HCT116 (cell line): ENCODE measurements around the gene PTPN13. TPM values are rescaled to one million over a fixed set of nuclear protein-coding genes. Genes with fewer than 3 reads are reported as not detected.

Source experiments
- ATAC-seq: fragments of 200-7000 bp; cut with Tn5 transposase; 2 replicates; pipeline ENCODE4 v1.9.1; 2020; ENCODE audit warnings: mild to moderate bottlenecking, moderate library complexity
- BruUV-seq: library from RNA; stranded (reverse); fragments of 400-500 nt; replicated peaks from 2 replicates; lab custom pipeline; 2021; lab: Mats Ljungman, UMichigan
- CTCF ChIA-PET: fragments of 300-600 bp; sonication (Branson Sonifier 250); formaldehyde crosslinking; loops from one replicate; lab custom pipeline; 2021; ENCODE audit warnings: antibody characterized with exemption; lab: Charles Lee
- POLR2A ChIA-PET: fragments of 300-600, 350-600 bp; sonication (Branson Sonifier 250); formaldehyde crosslinking; loops from one replicate; lab custom pipeline; 2021; ENCODE audit warnings: antibody characterized with exemption; lab: Charles Lee
- RAD21 ChIA-PET, 2 experiments: fragments of 300-600 bp; sonication (Branson Sonifier 250); formaldehyde crosslinking; loops; one replicate each; lab custom pipeline; 2023; ENCODE audit warnings: low total read pairs in 2 of 2; ENCODE audit not compliant: uncharacterized antibody in 2 of 2, unreplicated experiment in 2 of 2, low non-redundant PET in 1 of 2; lab: Charles Lee
- DNase-seq: peaks from one replicate; pipeline ENCODE4 v3.0.0-alpha.2; 2010; ENCODE audit warnings: low read depth, low spot score
- H2AFZ ChIP-seq: fragments of 200-600 bp; shearing (Covaris generic), sonication (generic); 2 replicates; pipeline ENCODE4 v1.6.1; 2017; ENCODE audit warnings: low read depth, mixed run types, mixed read lengths, antibody characterized with exemption, low read length; ENCODE audit not compliant: poor library complexity, severe bottlenecking
- H3K27ac ChIP-seq: 2 replicates; pipeline ENCODE4 v1.5.1; 2012; ENCODE audit warnings: low read depth, low read length
- H3K27me3 ChIP-seq: fragments of 200-600 bp; sonication (generic); 2 replicates; pipeline ENCODE4 v1.6.1; 2016; ENCODE audit warnings: mixed run types, low read length, mixed read lengths; ENCODE audit not compliant: insufficient read depth
- H3K36me3 ChIP-seq, 2 experiments: fragments of 200-500 bp in 1 of 2; fragments of 200-600 bp in 1 of 2; sonication (Bioruptor generic) in 1 of 2; sonication (generic) in 1 of 2; 2 replicates each; pipeline versions ENCODE4 v1.5.1 to v1.6.1; 2014 to 2016; ENCODE audit warnings: low read length in 2 of 2, inconsistent platforms in 1 of 2, mixed read lengths in 1 of 2, mixed run types in 1 of 2; ENCODE audit not compliant: insufficient read depth in 2 of 2, control insufficient read depth in 1 of 2
- H3K4me1 ChIP-seq, 2 experiments: fragments of 200-600 bp in 1 of 2; sonication (generic) in 1 of 2; 2 replicates each; pipeline versions ENCODE4 v1.5.1 to v1.6.1; 2012 to 2017; ENCODE audit warnings: low read length in 2 of 2, inconsistent platforms in 1 of 2, mild to moderate bottlenecking in 1 of 2, mixed read lengths in 1 of 2, mixed run types in 1 of 2, moderate library complexity in 1 of 2; ENCODE audit not compliant: insufficient read depth in 2 of 2, control insufficient read depth in 1 of 2
- H3K4me2 ChIP-seq: fragments of 200-600 bp; sonication (generic); 2 replicates; pipeline ENCODE4 v1.6.1; 2017; ENCODE audit warnings: mixed run types, low read length, mixed read lengths
- H3K4me3 ChIP-seq, 2 experiments: fragments of 200-600 bp in 1 of 2; sonication (generic) in 1 of 2; replicated peaks in 1 of 2; 2 replicates each; pipeline ENCODE4 v1.5.1; 2011 to 2016; ENCODE audit warnings: low read length in 2 of 2, control low read depth in 1 of 2, low read depth in 1 of 2, mild to moderate bottlenecking in 1 of 2, mixed read lengths in 1 of 2, mixed run types in 1 of 2
- H3K79me2 ChIP-seq: fragments of 200-600 bp; sonication (generic); 2 replicates; pipeline ENCODE4 v1.6.1; 2017; ENCODE audit warnings: mild to moderate bottlenecking, mixed run types, low read length, moderate library complexity, mixed read lengths; ENCODE audit not compliant: insufficient read depth
- H3K9ac ChIP-seq: fragments of 200-600 bp; sonication (generic); 2 replicates; pipeline ENCODE4 v1.6.1; 2016; ENCODE audit warnings: low read length, mixed read lengths
- H3K9me2 ChIP-seq: fragments of 200-600 bp; sonication (generic), shearing (Covaris generic); 2 replicates; pipeline ENCODE4 v1.6.1; 2017; ENCODE audit warnings: mixed run types, mild to moderate bottlenecking, moderate library complexity; ENCODE audit not compliant: insufficient read depth
- H3K9me3 ChIP-seq, 2 experiments: fragments of 200-500 bp in 1 of 2; fragments of 200-600 bp in 1 of 2; sonication (Bioruptor generic) in 1 of 2; sonication (generic) in 1 of 2; 2 replicates each; pipeline ENCODE4 v1.6.1; 2014 to 2017; ENCODE audit warnings: low read length in 2 of 2, mixed read lengths in 2 of 2, inconsistent platforms in 1 of 2, low read depth in 1 of 2, mild to moderate bottlenecking in 1 of 2, mixed run types in 1 of 2, moderate library complexity in 1 of 2; ENCODE audit not compliant: control insufficient read depth in 1 of 2, insufficient read depth in 1 of 2
- H4K20me1 ChIP-seq: fragments of 200-600 bp; sonication (generic), shearing (Covaris generic); 2 replicates; pipeline ENCODE4 v1.6.1; 2017; ENCODE audit warnings: mixed run types, mild to moderate bottlenecking, moderate library complexity; ENCODE audit not compliant: insufficient read depth
- EGR1 ChIP-seq: IDR thresholded peaks from 2 replicates; pipeline ENCODE4 v1.6.1; 2012; ENCODE audit warnings: low read depth
- ELF1 ChIP-seq: IDR thresholded peaks from 2 replicates; pipeline ENCODE4 v1.6.1; 2012; ENCODE audit warnings: low read depth, borderline replicate concordance
- EZH2 ChIP-seq: fragments of 200-600 bp; sonication (generic); IDR thresholded peaks from 2 replicates; pipeline ENCODE4 v1.6.1; 2017; ENCODE audit warnings: antibody characterized with exemption, mixed run types
- FOSL1 ChIP-seq: IDR thresholded peaks from 2 replicates; pipeline ENCODE4 v1.6.1; 2012; ENCODE audit warnings: low read depth
- JUND ChIP-seq: IDR thresholded peaks from 2 replicates; pipeline ENCODE4 v1.6.1; 2012
- MAX ChIP-seq: IDR thresholded peaks from 2 replicates; pipeline ENCODE4 v1.6.1; 2012
- POLR2A ChIP-seq: IDR thresholded peaks from 2 replicates; pipeline ENCODE4 v1.7.0; 2011; ENCODE audit warnings: borderline replicate concordance; ENCODE audit not compliant: insufficient read depth, insufficient read length; ENCODE audit errors: extremely low read depth
- POLR2AphosphoS5 ChIP-seq: IDR thresholded peaks from 2 replicates; pipeline ENCODE4 v1.6.1; 2011; ENCODE audit warnings: mild to moderate bottlenecking, low read depth, low read length, moderate library complexity
- SIN3A ChIP-seq: IDR thresholded peaks from 2 replicates; pipeline ENCODE4 v1.6.1; 2012; ENCODE audit warnings: low read depth
- SP1 ChIP-seq: IDR thresholded peaks from 2 replicates; pipeline ENCODE4 v1.6.1; 2012; ENCODE audit warnings: low read depth
- SRF ChIP-seq: IDR thresholded peaks from 2 replicates; pipeline ENCODE4 v1.6.1; 2012; ENCODE audit warnings: low read depth
- TCF7L2 ChIP-seq: IDR thresholded peaks from 2 replicates; pipeline ENCODE4 v1.7.0; 2011; ENCODE audit warnings: borderline replicate concordance, inconsistent platforms; ENCODE audit not compliant: insufficient read depth, insufficient read length; ENCODE audit errors: extremely low read depth
- YY1 ChIP-seq: IDR thresholded peaks from 2 replicates; pipeline ENCODE4 v1.6.1; 2011; ENCODE audit warnings: low read length, low read depth, moderate library complexity, mild to moderate bottlenecking; ENCODE audit not compliant: insufficient replicate concordance; ENCODE audit errors: extremely low read depth
- ZFX ChIP-seq: fragments of 450-650 bp; IDR thresholded peaks from 2 replicates; pipeline ENCODE4 v1.6.1; 2017
- ZNF274 ChIP-seq: fragments of 200-500 bp; sonication (Bioruptor generic); IDR thresholded peaks from 2 replicates; pipeline ENCODE4 v1.6.1; 2014; ENCODE audit warnings: mild to moderate bottlenecking, low read depth, low read length, inconsistent platforms
- intact Hi-C: fragments of 100-400 bp; cut with micrococcal nuclease; formaldehyde crosslinking; loops from 2 replicates; pipeline ENCODE4 v1.10.0; 2022
- total RNA-seq: library from RNA; stranded (reverse); gene quantifications from one replicate; pipeline ENCODE4 v1.2.1, GENCODE V29; 2021; ENCODE audit not compliant: unreplicated experiment

The PTPN13 gene
- total RNA-seq, 1 experiment from 2014 or later, result 14.6 TPM

- ChIA-PET POLR2A (no interaction called here), RAD21 (no interaction called here), CTCF (no interaction called here)
- H3K4me1 ChIP-seq, result no peaks in the 10 kb centered on the region
- 0 out of 4 replicates have a peak, but pooled peaks cover 0 to 6% of the 10 kb centered on the region in 2 experiments for H3K9me3 ChIP-seq
- no peaks in the 10 kb centered on the region for H3K36me3 ChIP-seq
- no peak for DNase-seq
- no peaks in the 10 kb centered on the region for H3K79me2 ChIP-seq
- no peak overlapping the region for H3K4me2 ChIP-seq
- H2AFZ ChIP-seq, result no peak overlapping the region
- no peak overlapping the region for H3K27ac ChIP-seq
- no peaks in the 10 kb centered on the region for H3K27me3 ChIP-seq
- no peaks in the 10 kb centered on the region for H4K20me1 ChIP-seq
- no TSS peak for BruUV-seq
- no peak overlapping the region for H3K9ac ChIP-seq
- no peaks in the 10 kb centered on the region for H3K9me2 ChIP-seq
- intact Hi-C loops, result no loop called here
- ATAC-seq, result no peak
- H3K4me3 ChIP-seq, result no peak overlapping the region
- TF ChIP-seq SIN3A, result no peak
- no peak for TF ChIP-seq YY1
- TF ChIP-seq ZNF274, result no peak
- TF ChIP-seq EGR1, result no peak
- TF ChIP-seq TCF7L2, result no peak
- TF ChIP-seq JUND, result no peak
- no peak for TF ChIP-seq SRF
- no peak for TF ChIP-seq SP1
- no peak for TF ChIP-seq POLR2AphosphoS5
- no peak for TF ChIP-seq FOSL1
- TF ChIP-seq ELF1, result no peak
- TF ChIP-seq MAX, result no peak
- TF ChIP-seq POLR2A, result no peak
- no peak for TF ChIP-seq ZFX
- TF ChIP-seq EZH2, result no peak
Measured at GRCh38 chr4:86644892-86645291, 50.8 kb downstream of the PTPN13 start.
